Measurements from ENCODE around the gene ZNF79. TPM values are rescaled to one million over a fixed set of nuclear protein-coding genes. Genes with fewer than 3 reads are reported as not detected.

Gene ZNF79
- total and polyA plus RNA-seq, 9 of the 15 experiments (the other 6 are each of a cell fraction or from before 2014, with no cell fraction given): 0.62 to 7.0 (median 4.1) TPM

- ATAC-seq (peak; percentile 97), FAIRE-seq (peak; percentile 100), DNase-seq (ENCODE audit: extremely low read depth in 1 of 4, low spot score in 3 of 4) (peak; percentile 98 to 99 (median 99))
- Histone ChIP-seq H3K79me2 (ENCODE audit: control insufficient read depth, insufficient read depth, low read length) (no peaks in the 10 kb centered on the region), H3K9me1 (ENCODE audit: control insufficient read depth, insufficient read depth, low read length) (no peaks in the 10 kb centered on the region), H3K27me3 (ENCODE audit: control insufficient read depth in 2 of 2, insufficient read depth in 2 of 2, low read length in 2 of 2) (no peaks in the 10 kb centered on the region; a peak in 1 of 5 replicates), H3K9ac (ENCODE audit: insufficient read depth in 1 of 2, low read depth in 2 of 2, low read length in 2 of 2) (peak within 1 kb of the TSS; percentile 56 to 93; a peak in 3 of 4 replicates), H3K9me3 (replicated peaks; ENCODE audit: control insufficient read depth, insufficient read depth, low read depth, low read length) (no peaks in the 10 kb centered on the region), H3K27ac (ENCODE audit: extremely low read depth, low read depth, low read length) (peak within 1 kb of the TSS; percentile 64; the same call in 2 of the 3 replicates), H2AFZ (ENCODE audit: low read depth, low read length) (peak within 1 kb of the TSS; percentile 96), H3K4me3 (peak within 1 kb of the TSS; percentile 66), H3K36me3 (ENCODE audit: control insufficient read depth, insufficient read depth, low read length) (no peaks in the 10 kb centered on the region), H3K4me1 (replicated peaks in 1 of 2; ENCODE audit: control insufficient read depth in 2 of 2, insufficient read depth in 2 of 2, low read length in 2 of 2) (peaks cover 17 to 25% of the 10 kb centered on the region in 2 experiments; a peak in 3 of 5 replicates), H4K20me1 (replicated peaks; ENCODE audit: control insufficient read depth, insufficient read depth, low read length) (peaks cover 4% of the 10 kb centered on the region; the same call in 1 of the 2 replicates), H3K4me2 (ENCODE audit: insufficient read depth, low read length) (peak within 1 kb of the TSS; percentile 86)
- intact Hi-C loops (cut with micrococcal nuclease): loop anchor here (5.0 kb wide), 1 partner anchor 180 kb away; no protein-coding TSS in a partner anchor
- WGBS (ENCODE audit: insufficient coverage, low coverage, missing lambda C conversion rate): under 1% methylated on average over 40 of the region's 87 CpGs
- ChIA-PET CTCF (ENCODE audit: low intra/inter-chr PET ratio) (no interaction called here), POLR2A (interaction anchor here (0.7 to 1.7 kb wide), 8 partner anchors 11 to 517 kb away, joined by 3 to 7 read pairs (median 4); partner anchors contain the start of genes LRSAM1, RPL12 and ZNF79)
- BruUV-seq (replicated peaks): no TSS peak
- in situ Hi-C loops (cut with MboI): no loop called here
- TF ChIP-seq, protein P1, sequence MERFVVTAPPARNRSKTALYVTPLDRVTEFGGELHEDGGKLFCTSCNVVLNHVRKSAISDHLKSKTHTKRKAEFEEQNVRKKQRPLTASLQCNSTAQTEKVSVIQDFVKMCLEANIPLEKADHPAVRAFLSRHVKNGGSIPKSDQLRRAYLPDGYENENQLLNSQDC (CRISPR knock-in tag; IDR thresholded peaks at IDR 0.05): no peak
- TF ChIP-seq, protein P2, sequence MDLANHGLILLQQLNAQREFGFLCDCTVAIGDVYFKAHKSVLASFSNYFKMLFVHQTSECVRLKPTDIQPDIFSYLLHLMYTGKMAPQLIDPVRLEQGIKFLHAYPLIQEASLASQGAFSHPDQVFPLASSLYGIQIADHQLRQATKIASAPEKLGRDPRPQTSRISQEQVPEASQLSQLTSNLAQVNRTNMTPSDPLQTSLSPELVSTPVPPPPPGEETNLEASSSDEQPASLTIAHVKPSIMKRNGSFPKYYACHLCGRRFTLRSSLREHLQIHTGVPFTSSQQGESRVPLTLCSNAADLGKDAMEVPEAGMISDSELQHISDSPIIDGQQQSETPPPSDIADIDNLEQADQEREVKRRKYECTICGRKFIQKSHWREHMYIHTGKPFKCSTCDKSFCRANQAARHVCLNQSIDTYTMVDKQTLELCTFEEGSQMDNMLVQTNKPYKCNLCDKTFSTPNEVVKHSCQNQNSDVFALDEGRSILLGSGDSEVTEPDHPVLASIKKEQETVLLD (IDR thresholded peaks at IDR 0.05): no peak
- TF ChIP-seq JUND (IDR thresholded peaks at IDR 0.05; ENCODE audit: borderline replicate concordance, low read depth, low read length) (no peak), JUND (tag; IDR thresholded peaks at IDR 0.05; ENCODE audit: borderline replicate concordance, low read depth, low read length) (no peak), THRAP3 (IDR thresholded peaks at IDR 0.05; ENCODE audit: borderline replicate concordance) (no peak), ZNF589 (CRISPR knock-in tag; IDR thresholded peaks at IDR 0.05; ENCODE audit: low read depth) (no peak), TFAM (CRISPR knock-in tag; conservative IDR thresholded peaks at IDR 0.05) (no peak), CEBPG (CRISPR knock-in tag; IDR thresholded peaks at IDR 0.05) (peak; percentile 27; the same call in 1 of the 2 replicates), CEBPG (tag; conservative IDR thresholded peaks at IDR 0.05 in 1 of 2, IDR thresholded peaks at IDR 0.05 in 1 of 2) (no peak), CHD2 (IDR thresholded peaks at IDR 0.05; ENCODE audit: low read depth, low read length) (peak; percentile 48; the same call in 1 of the 2 replicates), YBX1 (IDR thresholded peaks at IDR 0.05) (no peak), CHD4 (IDR thresholded peaks at IDR 0.05; ENCODE audit: insufficient read depth, insufficient replicate concordance, low read depth, low read length, poor library complexity, severe bottlenecking) (no peak), ATF7 (IDR thresholded peaks at IDR 0.05) (peak; percentile 53), ZNF445 (CRISPR knock-in tag; IDR thresholded peaks at IDR 0.05; ENCODE audit: low read depth) (no peak), SMARCC2 (IDR thresholded peaks at IDR 0.05; ENCODE audit: low read depth) (no peak), ETS1 (conservative IDR thresholded peaks at IDR 0.05; ENCODE audit: control insufficient read depth, low read depth, low read length) (peak; percentile 90)
- TF ChIP-seq, protein P3, sequence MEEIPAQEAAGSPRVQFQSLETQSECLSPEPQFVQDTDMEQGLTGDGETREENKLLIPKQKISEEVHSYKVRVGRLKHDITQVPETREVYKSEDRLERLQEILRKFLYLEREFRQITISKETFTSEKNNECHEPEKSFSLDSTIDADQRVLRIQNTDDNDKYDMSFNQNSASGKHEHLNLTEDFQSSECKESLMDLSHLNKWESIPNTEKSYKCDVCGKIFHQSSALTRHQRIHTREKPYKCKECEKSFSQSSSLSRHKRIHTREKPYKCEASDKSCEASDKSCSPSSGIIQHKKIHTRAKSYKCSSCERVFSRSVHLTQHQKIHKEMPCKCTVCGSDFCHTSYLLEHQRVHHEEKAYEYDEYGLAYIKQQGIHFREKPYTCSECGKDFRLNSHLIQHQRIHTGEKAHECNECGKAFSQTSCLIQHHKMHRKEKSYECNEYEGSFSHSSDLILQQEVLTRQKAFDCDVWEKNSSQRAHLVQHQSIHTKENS (CRISPR knock-in tag; IDR thresholded peaks at IDR 0.05): no peak
These were observed 27.2 kb upstream of the ZNF79 start, which contains the start of gene SLC2A8 for GRCh38 chr9:127396808-127397645. SLC2A8 (plus strand) TSS chr9:127397169; CDS start chr9:127397231, 62 bp downstream.
